IMR-90 (cell line): Measurements from ENCODE around the gene SETD9. TPM values are rescaled to one million over a fixed set of nuclear protein-coding genes. Genes with fewer than 3 reads are reported as not detected.

Experiments used
- ATAC-seq: fragments of 200-7000 bp; cut with Tn5 transposase; 2 replicates; pipeline ENCODE4 v1.9.1; 2020; ENCODE audit warnings: low read depth, mild to moderate bottlenecking, moderate library complexity
- BruUV-seq: library from RNA; stranded (reverse); fragments of 400-500 nt; replicated peaks from 2 replicates; lab custom pipeline; 2021; lab: Mats Ljungman, UMichigan
- CTCF ChIA-PET: fragments of 300-600 bp; formaldehyde crosslinking; extraction: SDS; loops from one replicate; lab custom pipeline; 2021; ENCODE audit warnings: antibody characterized with exemption; lab: Yijun Ruan, JAX
- POLR2A ChIA-PET: fragments of 300-600 bp; sonication (Branson Sonifier 250); formaldehyde crosslinking; loops from one replicate; lab custom pipeline; 2022; ENCODE audit warnings: antibody characterized with exemption; ENCODE audit not compliant: unreplicated experiment; lab: Charles Lee
- DNase-seq: peaks from one replicate; pipeline ENCODE4 v3.0.0; 2013
- H2AFZ ChIP-seq: replicated peaks from 2 replicates; pipeline ENCODE3; 2013; ENCODE audit warnings: low read length, mild to moderate bottlenecking; ENCODE audit not compliant: poor library complexity
- H2AK5ac ChIP-seq: 2 replicates; pipeline ENCODE4 v1.6.1; 2013; ENCODE audit warnings: low read depth, low read length, inconsistent platforms
- H2AK9ac ChIP-seq: replicated peaks from 2 replicates; pipeline ENCODE3; 2013; ENCODE audit warnings: mild to moderate bottlenecking, low read depth, low read length, moderate library complexity; ENCODE audit not compliant: poor library complexity
- H2BK120ac ChIP-seq: 2 replicates; pipeline ENCODE4 v1.6.1; 2013; ENCODE audit warnings: low read depth, low read length, inconsistent platforms
- H2BK15ac ChIP-seq: 3 replicates; pipeline ENCODE4 v1.6.1; 2013; ENCODE audit warnings: low read depth, low read length, inconsistent platforms
- H2BK20ac ChIP-seq: 2 replicates; pipeline ENCODE4 v1.6.1; 2013; ENCODE audit warnings: low read depth, mild to moderate bottlenecking, inconsistent platforms, low read length, moderate library complexity
- H2BK5ac ChIP-seq: 2 replicates; pipeline ENCODE4 v1.6.1; 2013; ENCODE audit warnings: mild to moderate bottlenecking, low read depth, low read length, inconsistent platforms; ENCODE audit not compliant: poor library complexity, severe bottlenecking
- H3K14ac ChIP-seq: replicated peaks from 2 replicates; pipeline ENCODE4 v1.6.1; 2013; ENCODE audit warnings: low read depth, low read length, inconsistent platforms
- H3K18ac ChIP-seq: 2 replicates; pipeline ENCODE4 v1.6.1; 2013; ENCODE audit warnings: low read depth, low read length, control low read depth
- H3K23ac ChIP-seq: 2 replicates; pipeline ENCODE4 v1.6.1; 2013; ENCODE audit warnings: low read depth, low read length, inconsistent platforms
- H3K27ac ChIP-seq: 2 replicates; pipeline ENCODE4 v1.5.1; 2013; ENCODE audit warnings: mild to moderate bottlenecking, control low read depth, low read length; ENCODE audit not compliant: insufficient read depth
- H3K27me3 ChIP-seq: 2 replicates; pipeline ENCODE4 v1.6.1; 2013; ENCODE audit warnings: low read length; ENCODE audit not compliant: control insufficient read depth, insufficient read depth
- H3K36me3 ChIP-seq: 2 replicates; pipeline ENCODE4 v1.6.1; 2013; ENCODE audit warnings: low read length, mixed read lengths; ENCODE audit not compliant: control insufficient read depth, insufficient read depth
- H3K4ac ChIP-seq: 2 replicates; pipeline ENCODE4 v1.6.1; 2013; ENCODE audit warnings: low read depth, low read length, inconsistent platforms
- H3K4me1 ChIP-seq: 2 replicates; pipeline ENCODE4 v1.6.1; 2013; ENCODE audit warnings: low read length, mixed read lengths; ENCODE audit not compliant: control insufficient read depth, insufficient read depth
- H3K4me2 ChIP-seq: 2 replicates; pipeline ENCODE4 v1.6.1; 2013; ENCODE audit warnings: low read depth, mild to moderate bottlenecking, control low read depth, low read length, moderate library complexity
- H3K4me3 ChIP-seq: 2 replicates; pipeline ENCODE4 v1.5.1; 2013; ENCODE audit warnings: low read depth, mild to moderate bottlenecking, control low read depth, low read length, moderate library complexity; ENCODE audit not compliant: insufficient read depth
- H3K56ac ChIP-seq: 2 replicates; pipeline ENCODE4 v1.6.1; 2013; ENCODE audit warnings: low read length, inconsistent platforms; ENCODE audit not compliant: insufficient read depth; ENCODE audit errors: extremely low read depth
- H3K79me1 ChIP-seq, 2 experiments: 2 replicates each; pipeline ENCODE4 v1.6.1; 2013; ENCODE audit warnings: low read length in 2 of 2, inconsistent platforms in 1 of 2, low read depth in 1 of 2
- H3K9ac ChIP-seq: 2 replicates; pipeline ENCODE4 v1.6.1; 2013; ENCODE audit warnings: low read depth, low read length, control low read depth
- H3K9me1 ChIP-seq: 2 replicates; pipeline ENCODE4 v1.6.1; 2013; ENCODE audit warnings: low read length, inconsistent platforms; ENCODE audit not compliant: insufficient read depth
- H3K9me3 ChIP-seq: 2 replicates; pipeline ENCODE4 v1.6.1; 2013; ENCODE audit warnings: low read length; ENCODE audit not compliant: control insufficient read depth, insufficient read depth
- H4K20me1 ChIP-seq: 2 replicates; pipeline ENCODE4 v1.6.1; 2013; ENCODE audit warnings: low read length, inconsistent platforms; ENCODE audit not compliant: insufficient read depth
- H4K5ac ChIP-seq: 2 replicates; pipeline ENCODE4 v1.6.1; 2013; ENCODE audit warnings: mild to moderate bottlenecking, low read depth, low read length, control low read depth
- H4K8ac ChIP-seq, 2 experiments: 2 replicates each; pipeline ENCODE4 v1.6.1; 2013; ENCODE audit warnings: low read depth in 2 of 2, low read length in 2 of 2, control low read depth in 1 of 2, inconsistent platforms in 1 of 2
- H4K91ac ChIP-seq: 2 replicates; pipeline ENCODE4 v1.6.1; 2013; ENCODE audit warnings: low read depth, low read length, inconsistent platforms; ENCODE audit not compliant: insufficient read depth
- MAFK ChIP-seq: IDR thresholded peaks from 2 replicates; pipeline ENCODE4 v1.6.1; 2012; ENCODE audit warnings: low read depth, low read length, improper control_type of control experiment
- WGBS, 2 experiments: methylation state at CpG; one replicate each; pipeline versions ENCODE4 v1.1.5 to v1.1.7; 2013; ENCODE audit warnings: missing lambda C conversion rate in 2 of 2; ENCODE audit not compliant: insufficient read length in 1 of 2; ENCODE audit errors: extremely low coverage in 2 of 2; 5-methylcytosine and 5-hydroxymethylcytosine counted together
- dilution Hi-C: fragments of 300-500 bp; cut with HindIII; formaldehyde crosslinking; loops from one replicate; pipeline ENCODE4 v1.14.3; 2018; ENCODE audit warnings: low sequenced_read_pairs; ENCODE audit not compliant: unreplicated experiment
- in situ Hi-C: fragments of 300-500 bp; cut with MboI; formaldehyde crosslinking; loops from 3 replicates; pipeline ENCODE4 v1.14.3; 2019; ENCODE audit warnings: low sequenced_read_pairs, inconsistent platforms, mixed read lengths
- intact Hi-C: fragments of 100-400 bp; cut with micrococcal nuclease; formaldehyde crosslinking; loops from 2 replicates; pipeline ENCODE4 v1.10.0; 2022
- polyA plus RNA-seq, 3 experiments: library from polyadenylated mRNA; depleted of rRNA; stranded (reverse); fragments of >200 nt; gene quantifications; 2 replicates each; pipeline ENCODE4 v1.2.3, GENCODE V29; 2012; ENCODE audit warnings: low replicate concordance in 1 of 3
- total RNA-seq: library from RNA; depleted of rRNA; stranded (reverse); fragments of >200 nt; gene quantifications from 2 replicates; pipeline ENCODE4 v1.2.3, GENCODE V29; 2012

SETD9 gene
- total and polyA plus RNA-seq, 2 of the 4 experiments (the other 2 are of a cell fraction): 3.9 to 8.1 TPM

- no peak overlapping the region for H3K14ac ChIP-seq
- no peak overlapping the region for H4K5ac ChIP-seq
- no peak overlapping the region for H3K4me2 ChIP-seq
- H4K8ac ChIP-seq: no peak overlapping the region
- no peak overlapping the region for H2BK5ac ChIP-seq
- no peaks in the 10 kb centered on the region for H4K20me1 ChIP-seq
- no peak for TF ChIP-seq MAFK
- no peak overlapping the region for H2BK15ac ChIP-seq
- no peaks in the 10 kb centered on the region for H3K9me3 ChIP-seq
- no peak overlapping the region for H3K23ac ChIP-seq
- no peak overlapping the region for H2BK20ac ChIP-seq
- H3K27me3 ChIP-seq: no peaks in the 10 kb centered on the region
- POLR2A ChIA-PET: interaction anchor here (0.5 kb wide), 1 partner anchor 10 kb away, joined by 3 read pairs; no protein-coding TSS in a partner anchor
- H3K4ac ChIP-seq: no peak overlapping the region
- H2AFZ ChIP-seq: no peak overlapping the region
- dilution Hi-C loops (no loop called here), in situ Hi-C loops (loop anchor here (25.0 kb wide), 1 partner anchor 1539 kb away; the partner anchor contains the start of gene PLK2), intact Hi-C loops (no loop called here)
- DNase-seq (no peak), ATAC-seq (no peak)
- no peaks in the 10 kb centered on the region for H3K4me1 ChIP-seq
- H4K91ac ChIP-seq: no peak overlapping the region
- no peak overlapping the region for H3K18ac ChIP-seq
- no TSS peak for BruUV-seq
- no peak overlapping the region for H3K27ac ChIP-seq
- no peaks in the 10 kb centered on the region for H3K9me1 ChIP-seq
- H3K9ac ChIP-seq: no peak overlapping the region
- CTCF ChIA-PET: no interaction called here
- H2AK5ac ChIP-seq: no peak overlapping the region
- no peak overlapping the region for H2AK9ac ChIP-seq
- peaks cover 19% of the 10 kb centered on the region for H3K36me3 ChIP-seq
- H3K79me1 ChIP-seq: peaks cover 6 to 9% of the 10 kb centered on the region in 2 experiments; a peak in 3 of 4 replicates
- no peak overlapping the region for H3K56ac ChIP-seq
- 100% methylated on average over 1 of the region's 6 CpGs; no CpG with 5 or more reads in 1 of the 2 experiments for WGBS, 2 experiments
- H2BK120ac ChIP-seq: no peak overlapping the region
- no peak overlapping the region for H3K4me3 ChIP-seq
Measured at GRCh38 chr5:56922922-56923321, 13.5 kb downstream of the SETD9 start.
